Esophagus squamous epithelium (tissue), 4 donors: ENCODE data around the gene RAPGEFL1.

Experiments
- POLR2A ChIP-seq, 4 donors: fragments of 450-650 bp; IDR thresholded peaks; one replicate each; pipeline ENCODE4 v1.6.1; 2017; ENCODE audit warnings: antibody characterized with exemption in 4 of 4, mild to moderate bottlenecking in 4 of 4, moderate library complexity in 3 of 4
- TF ChIP-seq, protein P1 (sequence below), 6 experiments: fragments of 450-650 bp in 4 of 6; fragments of 200-600 bp in 2 of 6; sonication (generic) in 2 of 6; IDR thresholded peaks; one replicate each; pipeline ENCODE4 v1.5.1; 2016 to 2019; ENCODE audit warnings: antibody characterized with exemption in 6 of 6, mild to moderate bottlenecking in 4 of 6, moderate library complexity in 4 of 6

- TF ChIP-seq, protein P1, sequence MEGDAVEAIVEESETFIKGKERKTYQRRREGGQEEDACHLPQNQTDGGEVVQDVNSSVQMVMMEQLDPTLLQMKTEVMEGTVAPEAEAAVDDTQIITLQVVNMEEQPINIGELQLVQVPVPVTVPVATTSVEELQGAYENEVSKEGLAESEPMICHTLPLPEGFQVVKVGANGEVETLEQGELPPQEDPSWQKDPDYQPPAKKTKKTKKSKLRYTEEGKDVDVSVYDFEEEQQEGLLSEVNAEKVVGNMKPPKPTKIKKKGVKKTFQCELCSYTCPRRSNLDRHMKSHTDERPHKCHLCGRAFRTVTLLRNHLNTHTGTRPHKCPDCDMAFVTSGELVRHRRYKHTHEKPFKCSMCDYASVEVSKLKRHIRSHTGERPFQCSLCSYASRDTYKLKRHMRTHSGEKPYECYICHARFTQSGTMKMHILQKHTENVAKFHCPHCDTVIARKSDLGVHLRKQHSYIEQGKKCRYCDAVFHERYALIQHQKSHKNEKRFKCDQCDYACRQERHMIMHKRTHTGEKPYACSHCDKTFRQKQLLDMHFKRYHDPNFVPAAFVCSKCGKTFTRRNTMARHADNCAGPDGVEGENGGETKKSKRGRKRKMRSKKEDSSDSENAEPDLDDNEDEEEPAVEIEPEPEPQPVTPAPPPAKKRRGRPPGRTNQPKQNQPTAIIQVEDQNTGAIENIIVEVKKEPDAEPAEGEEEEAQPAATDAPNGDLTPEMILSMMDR (IDR thresholded peaks at IDR 0.05) = peak in 5 of 6 experiments; percentile 16 to 53 (median 28)
- TF ChIP-seq POLR2A (IDR thresholded peaks at IDR 0.05) = no peak
These were observed 13.1 kb downstream of the RAPGEFL1 start for GRCh38 chr17:40190197-40191021.
